Ramos (cell line): ENCODE data around the gene GABRB2.
"Not testable (repeated sequence)": the region's sequence is repeated elsewhere in the genome, so short reads cannot be mapped to it uniquely, and the experiment has no call there.

Source experiments
- in situ Hi-C: fragments of 300-500 bp; cut with MboI; formaldehyde crosslinking; loops from one replicate; pipeline ENCODE4 v1.14.3; 2022; ENCODE audit warnings: low sequenced_read_pairs; ENCODE audit not compliant: unreplicated experiment

GABRB2 gene

GRCh38 chr5:161261668-161262323 lies 284.7 kb downstream of the GABRB2 start:
- in situ Hi-C loops = no loop called here

DNA sequence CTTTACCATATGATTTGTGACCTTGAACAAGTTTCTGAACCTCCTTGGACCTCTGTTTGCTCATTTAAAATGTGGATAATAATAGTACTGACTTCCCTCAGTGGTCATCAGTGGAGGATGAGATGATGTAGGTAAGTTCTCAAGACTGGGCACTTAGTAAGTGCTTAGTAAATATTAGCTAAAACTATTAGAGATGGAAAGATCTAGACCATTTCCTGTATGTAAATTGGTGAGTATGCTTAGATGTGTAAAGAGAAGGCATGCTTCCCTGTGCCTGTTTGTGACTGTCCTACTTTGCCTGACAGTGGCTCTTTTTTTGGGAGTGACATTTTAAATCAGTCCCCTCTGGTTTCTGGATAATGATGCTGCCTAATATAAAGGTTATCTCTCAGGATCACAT lies 288.1 kb downstream of the GABRB2 start:
- in situ Hi-C loops = no loop called here

DNA sequence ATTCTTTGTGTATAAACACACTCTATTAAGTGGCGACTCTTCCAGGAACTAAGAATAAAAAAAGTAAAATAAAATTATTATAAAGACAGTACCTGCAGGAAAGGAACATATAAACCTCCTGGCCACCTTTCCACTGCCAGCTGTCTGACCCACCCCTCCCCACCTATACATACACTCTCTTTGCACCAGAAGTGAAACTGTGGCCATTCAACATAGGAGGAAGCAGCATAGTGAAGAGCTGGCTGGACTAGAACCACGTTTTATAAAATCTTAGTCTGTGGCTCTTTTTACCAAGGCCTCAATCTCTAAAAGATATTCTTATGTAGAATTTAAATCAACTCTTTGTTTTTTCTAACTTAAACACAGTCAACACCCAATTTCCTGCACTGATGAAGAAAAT lies 289.6 kb downstream of the GABRB2 start:
- in situ Hi-C loops = no loop called here

- in situ Hi-C loops = not testable (repeated sequence)
Observed at GRCh38 chr5:161252955-161253354, 293.6 kb downstream of the GABRB2 start.

GRCh38 chr5:161246749-161247148 lies 299.8 kb downstream of the GABRB2 start:
- in situ Hi-C loops = no loop called here

DNA sequence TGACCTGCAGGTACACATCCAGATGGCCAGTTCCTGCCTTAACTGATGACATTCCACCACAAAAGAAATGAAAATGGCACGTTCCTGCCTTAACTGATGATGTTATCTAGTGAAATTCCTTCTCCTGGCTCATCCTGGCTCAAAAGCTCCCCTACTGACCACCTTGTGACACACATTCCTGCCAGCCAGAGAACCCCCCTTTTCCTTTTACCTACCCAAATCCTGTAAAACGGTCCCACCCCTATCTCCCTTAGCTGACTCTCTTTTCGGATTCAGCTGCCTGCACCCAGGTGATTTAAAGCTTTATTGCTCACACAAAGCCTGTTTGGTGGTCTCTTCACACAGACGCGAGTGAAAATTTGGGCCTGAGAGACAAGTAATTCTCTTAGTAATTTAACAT lies 300.7 kb downstream of the GABRB2 start:
- in situ Hi-C loops = not testable (repeated sequence)
